Keratinocyte (primary cell): ENCODE measurements around the gene LARGE1. TPM values are rescaled to one million over a fixed set of nuclear protein-coding genes. Genes with fewer than 3 reads are reported as not detected.
A peak's percentile ranks its signal among the peaks of the same experiment; 100 is the strongest.

ENCODE experiments used
- DNase-seq: peaks from one replicate; pipeline ENCODE4 v3.0.0-alpha.2; 2011; ENCODE audit warnings: low read depth, missing footprints, low spot score
- FAIRE-seq: peaks from 2 replicates; lab custom pipeline; 2011; peaks lifted over from hg19 to GRCh38; lab: Jason Lieb, UNC
- H2AFZ ChIP-seq: 2 replicates; pipeline ENCODE4 v1.6.0; 2012; ENCODE audit warnings: low read length, control low read depth, inconsistent platforms; ENCODE audit not compliant: control insufficient read depth
- H3K27ac ChIP-seq: 2 replicates; pipeline ENCODE4 v1.5.1; 2011; ENCODE audit warnings: low read length; ENCODE audit not compliant: control insufficient read depth, insufficient read depth
- H3K27me3 ChIP-seq: 3 replicates; pipeline ENCODE4 v1.6.0; 2011; ENCODE audit warnings: low read length; ENCODE audit not compliant: control insufficient read depth, insufficient read depth; ENCODE audit errors: extremely low read depth
- H3K36me3 ChIP-seq, 2 experiments: 2 replicates in 1 of 2; 3 replicates in 1 of 2; pipeline ENCODE4 v1.5.1; 2011; ENCODE audit warnings: low read length in 2 of 2, mild to moderate bottlenecking in 1 of 2; ENCODE audit not compliant: control insufficient read depth in 2 of 2, insufficient read depth in 2 of 2; ENCODE audit errors: extremely low read depth in 1 of 2
- H3K4me1 ChIP-seq: 3 replicates; pipeline ENCODE4 v1.5.1; 2011; ENCODE audit warnings: low read length; ENCODE audit not compliant: control insufficient read depth, insufficient read depth; ENCODE audit errors: extremely low read depth
- H3K4me2 ChIP-seq: 3 replicates; pipeline ENCODE4 v1.6.0; 2011; ENCODE audit warnings: low read depth, low read length; ENCODE audit not compliant: control insufficient read depth, insufficient read depth; ENCODE audit errors: extremely low read depth
- H3K4me3 ChIP-seq, 3 experiments: fragments of 200-600 bp in 1 of 3; sonication (generic) in 1 of 3; 2 replicates in 2 of 3; 3 replicates in 1 of 3; pipeline ENCODE4 v1.5.1; 2011 to 2016; ENCODE audit warnings: low read length in 3 of 3, mild to moderate bottlenecking in 3 of 3, control low read depth in 2 of 3, inconsistent platforms in 1 of 3, low read depth in 1 of 3, mixed read lengths in 1 of 3, mixed run types in 1 of 3, moderate library complexity in 1 of 3; ENCODE audit not compliant: control insufficient read depth in 2 of 3, insufficient read depth in 2 of 3; ENCODE audit errors: extremely low read depth in 1 of 3
- H3K79me2 ChIP-seq: 2 replicates; pipeline ENCODE4 v1.6.0; 2012; ENCODE audit warnings: low read length; ENCODE audit not compliant: control insufficient read depth, insufficient read depth
- H3K9ac ChIP-seq: 3 replicates; pipeline ENCODE4 v1.6.0; 2011; ENCODE audit warnings: low read length; ENCODE audit not compliant: control insufficient read depth, insufficient read depth; ENCODE audit errors: extremely low read depth
- H3K9me1 ChIP-seq: 3 replicates; pipeline ENCODE4 v1.6.0; 2011; ENCODE audit warnings: low read length; ENCODE audit not compliant: control insufficient read depth, insufficient read depth; ENCODE audit errors: extremely low read depth
- H3K9me3 ChIP-seq: 2 replicates; pipeline ENCODE4 v1.5.1; 2012; ENCODE audit warnings: low read depth, low read length; ENCODE audit not compliant: control insufficient read depth
- H4K20me1 ChIP-seq: 3 replicates; pipeline ENCODE4 v1.6.0; 2011; ENCODE audit warnings: low read length; ENCODE audit not compliant: control insufficient read depth, insufficient read depth; ENCODE audit errors: extremely low read depth
- EZH2 ChIP-seq: IDR thresholded peaks from one replicate; pipeline ENCODE4 v1.6.1; 2012; ENCODE audit warnings: inconsistent platforms, mild to moderate bottlenecking, low read length, moderate library complexity
- dilution Hi-C: fragments of 300-500 bp; cut with MboI; formaldehyde crosslinking; loops from one replicate; pipeline ENCODE4 v1.7.0; 2020; ENCODE audit warnings: low sequenced_read_pairs; ENCODE audit not compliant: extremely low pct_ligation_motif_present
- polyA plus RNA-seq, 5 experiments: library from polyadenylated mRNA; depleted of rRNA in 3 of 5; stranded (reverse) in 3 of 5; stranded (forward) in 1 of 5; unstranded in 1 of 5; fragments of >200 nt; gene quantifications; 1 replicate in 1 of 5; 2 replicates in 3 of 5; 3 replicates in 1 of 5; pipeline versions ENCODE4 v1.2.1 to v1.2.3, GENCODE V29; 2011 to 2012; ENCODE audit warnings: missing spikeins in 2 of 5, low read depth in 1 of 5, low replicate concordance in 1 of 5
- TF ChIP-seq, protein P1 (sequence below), 3 experiments: IDR thresholded peaks in 1 of 3; conservative IDR thresholded peaks in 1 of 3; optimal IDR thresholded peaks in 1 of 3; 2 replicates in 2 of 3; 3 replicates in 1 of 3; pipeline versions ENCODE3 to v1.5.1; 2011; ENCODE audit warnings: low read length in 3 of 3, mild to moderate bottlenecking in 3 of 3, moderate library complexity in 2 of 3, control low read depth in 1 of 3, inconsistent platforms in 1 of 3; ENCODE audit not compliant: insufficient read depth in 2 of 3; ENCODE audit errors: extremely low read depth in 1 of 3

LARGE1 gene
- polyA plus RNA-seq, 1 donor (not counting 4 experiments of a cell fraction or from before 2014, with no cell fraction given): 4.5 TPM

DNA sequence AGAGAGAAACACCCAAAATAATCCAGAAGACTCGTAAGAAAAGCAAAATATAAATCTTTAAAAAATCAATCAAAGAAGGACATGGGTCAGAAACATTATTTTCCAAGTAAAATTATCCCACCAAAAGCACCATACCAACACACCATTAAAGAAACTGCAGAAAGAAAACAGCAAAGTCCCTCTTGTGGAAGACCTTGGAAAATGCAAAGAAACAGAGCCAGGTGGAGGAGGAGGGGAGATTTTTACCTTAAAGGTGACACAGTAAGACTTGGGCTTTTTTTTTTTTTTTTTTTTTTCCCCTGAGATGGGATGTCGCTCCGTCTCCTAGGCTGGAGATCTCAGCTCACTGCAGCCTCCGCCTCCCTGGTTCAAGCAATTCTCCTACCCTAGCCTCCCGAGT, 123.8 kb downstream of the LARGE1 start:
- Histone ChIP-seq H3K79me2 (no peaks in the 10 kb centered on the region), H3K9ac (no peak overlapping the region), H3K4me2 (no peak overlapping the region), H3K36me3 (no peaks in the 10 kb centered on the region), H2AFZ (no peak overlapping the region), H3K9me1 (no peaks in the 10 kb centered on the region), H3K27me3 (no peaks in the 10 kb centered on the region), H3K9me3 (no peaks in the 10 kb centered on the region), H4K20me1 (no peaks in the 10 kb centered on the region), H3K4me3 (no peak overlapping the region), H3K4me1 (no peaks in the 10 kb centered on the region), H3K27ac (no peak overlapping the region)
- no peak for DNase-seq
- TF ChIP-seq, protein P1, sequence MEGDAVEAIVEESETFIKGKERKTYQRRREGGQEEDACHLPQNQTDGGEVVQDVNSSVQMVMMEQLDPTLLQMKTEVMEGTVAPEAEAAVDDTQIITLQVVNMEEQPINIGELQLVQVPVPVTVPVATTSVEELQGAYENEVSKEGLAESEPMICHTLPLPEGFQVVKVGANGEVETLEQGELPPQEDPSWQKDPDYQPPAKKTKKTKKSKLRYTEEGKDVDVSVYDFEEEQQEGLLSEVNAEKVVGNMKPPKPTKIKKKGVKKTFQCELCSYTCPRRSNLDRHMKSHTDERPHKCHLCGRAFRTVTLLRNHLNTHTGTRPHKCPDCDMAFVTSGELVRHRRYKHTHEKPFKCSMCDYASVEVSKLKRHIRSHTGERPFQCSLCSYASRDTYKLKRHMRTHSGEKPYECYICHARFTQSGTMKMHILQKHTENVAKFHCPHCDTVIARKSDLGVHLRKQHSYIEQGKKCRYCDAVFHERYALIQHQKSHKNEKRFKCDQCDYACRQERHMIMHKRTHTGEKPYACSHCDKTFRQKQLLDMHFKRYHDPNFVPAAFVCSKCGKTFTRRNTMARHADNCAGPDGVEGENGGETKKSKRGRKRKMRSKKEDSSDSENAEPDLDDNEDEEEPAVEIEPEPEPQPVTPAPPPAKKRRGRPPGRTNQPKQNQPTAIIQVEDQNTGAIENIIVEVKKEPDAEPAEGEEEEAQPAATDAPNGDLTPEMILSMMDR (optimal IDR thresholded peaks at IDR 0.05 in 1 of 3, IDR thresholded peaks at IDR 0.05 in 1 of 3, conservative IDR thresholded peaks at IDR 0.05 in 1 of 3; ENCODE audit: extremely low read depth in 1 of 3, insufficient read depth in 2 of 3, low read length in 3 of 3): peak in 1 of 3 experiments; percentile 18
- TF ChIP-seq EZH2: no peak
- FAIRE-seq: no peak
- dilution Hi-C loops: no loop called here

DNA sequence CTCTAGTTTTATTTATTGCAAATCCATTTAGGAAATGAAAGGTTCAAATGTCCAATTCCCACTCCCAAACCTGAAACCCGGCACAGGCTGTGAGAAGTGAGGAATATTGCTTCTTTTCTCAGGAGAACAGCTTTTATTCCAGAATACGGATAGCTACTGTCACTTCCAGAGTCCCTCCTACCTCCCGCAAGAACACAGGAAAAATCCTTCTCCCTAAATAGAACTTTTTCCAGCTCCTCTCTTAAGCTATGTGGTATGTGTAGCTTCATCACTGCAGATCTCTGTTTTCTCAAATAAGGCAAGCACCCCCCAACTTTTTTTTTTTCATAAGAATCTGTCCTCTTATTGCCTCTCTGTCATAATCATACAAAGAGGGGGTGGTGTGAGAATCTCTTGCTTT, 126.8 kb downstream of the LARGE1 start:
- dilution Hi-C loops: no loop called here

More for the DNA sequence above, 126.8 kb downstream of the LARGE1 start:
- Histone ChIP-seq H3K9ac (no peak overlapping the region), H3K79me2 (no peaks in the 10 kb centered on the region), H3K9me1 (no peaks in the 10 kb centered on the region), H4K20me1 (no peaks in the 10 kb centered on the region), H3K27me3 (no peaks in the 10 kb centered on the region), H3K4me2 (no peak overlapping the region), H3K36me3 (no peaks in the 10 kb centered on the region), H3K27ac (no peak overlapping the region), H3K4me1 (no peaks in the 10 kb centered on the region), H2AFZ (no peak overlapping the region), H3K4me3 (no peak overlapping the region), H3K9me3 (peaks cover 7% of the 10 kb centered on the region)
- no peak for TF ChIP-seq EZH2
- TF ChIP-seq, protein P1 (optimal IDR thresholded peaks at IDR 0.05 in 1 of 3, IDR thresholded peaks at IDR 0.05 in 1 of 3, conservative IDR thresholded peaks at IDR 0.05 in 1 of 3; ENCODE audit: extremely low read depth in 1 of 3, insufficient read depth in 2 of 3, low read length in 3 of 3): no peak
- no peak for DNase-seq
- FAIRE-seq: no peak
